NCI-H128 (cell line): Measurements from ENCODE around the gene ARHGAP5.

Experiments
- DNase-seq: peaks from one replicate; lab custom pipeline; 2025; ENCODE audit not compliant: unreplicated experiment; lab: John Stamatoyannopoulos, UW

The ARHGAP5 gene

DNA sequence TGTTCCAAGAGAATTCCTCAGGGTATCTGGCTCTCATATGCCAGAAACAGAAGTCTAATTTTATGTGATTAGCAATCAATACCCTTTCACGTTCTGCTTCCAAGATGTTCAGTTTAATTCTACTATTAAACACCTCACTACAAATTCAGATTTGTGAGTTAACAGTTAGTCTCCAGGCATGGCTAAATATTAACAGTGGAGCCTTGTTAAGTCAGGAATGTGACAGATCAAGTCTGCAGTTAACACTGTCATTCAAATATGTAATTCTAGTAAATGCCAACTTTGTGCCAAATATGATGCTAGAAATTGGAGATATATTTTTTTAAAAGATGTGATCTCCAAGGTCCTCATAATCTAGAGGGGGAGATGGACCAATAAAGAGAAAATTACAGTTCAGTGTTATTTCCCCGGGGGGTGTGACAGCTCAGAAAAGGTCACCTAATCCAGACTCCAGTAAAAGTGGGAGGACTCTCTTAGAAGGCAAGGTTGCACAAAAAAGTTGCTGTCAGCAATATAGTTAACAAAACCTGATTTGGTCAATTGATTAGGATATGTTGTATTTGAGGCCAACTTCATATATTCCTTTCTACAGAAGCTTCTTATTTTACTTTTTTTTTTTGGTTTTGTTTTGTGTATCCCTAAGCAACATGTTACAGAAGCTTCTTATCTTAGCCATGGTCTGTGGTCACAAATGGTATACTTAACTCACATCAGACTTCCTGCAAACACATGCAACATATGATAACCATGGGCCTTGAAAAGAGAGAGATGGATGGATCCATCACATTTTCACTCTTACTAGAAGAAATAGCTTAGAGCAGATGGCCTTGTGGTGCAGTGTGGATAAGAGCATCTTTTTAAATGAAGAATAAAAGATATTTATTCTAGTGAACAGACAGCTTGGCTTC is 106.3 kb downstream of the ARHGAP5 start:
- no peak for DNase-seq

DNA sequence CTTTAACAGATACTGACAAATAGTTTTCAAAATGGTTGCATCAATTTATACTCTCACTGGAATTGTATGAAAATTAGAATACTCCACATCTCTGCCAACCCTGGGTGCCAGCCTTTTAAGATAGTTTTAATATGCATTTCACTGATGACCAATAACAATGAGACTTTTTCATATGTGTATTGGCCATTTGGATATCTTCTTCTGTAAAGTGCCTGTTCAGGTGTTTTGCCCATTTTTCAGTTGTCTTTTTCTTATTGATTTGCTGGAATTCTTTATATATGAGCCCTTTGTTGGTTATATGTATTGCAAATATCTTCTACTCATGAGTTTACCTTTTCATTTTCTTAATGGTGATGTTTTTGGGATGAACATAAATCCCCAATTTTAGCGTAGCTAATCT is 108.0 kb downstream of the ARHGAP5 start:
- no peak for DNase-seq

DNA sequence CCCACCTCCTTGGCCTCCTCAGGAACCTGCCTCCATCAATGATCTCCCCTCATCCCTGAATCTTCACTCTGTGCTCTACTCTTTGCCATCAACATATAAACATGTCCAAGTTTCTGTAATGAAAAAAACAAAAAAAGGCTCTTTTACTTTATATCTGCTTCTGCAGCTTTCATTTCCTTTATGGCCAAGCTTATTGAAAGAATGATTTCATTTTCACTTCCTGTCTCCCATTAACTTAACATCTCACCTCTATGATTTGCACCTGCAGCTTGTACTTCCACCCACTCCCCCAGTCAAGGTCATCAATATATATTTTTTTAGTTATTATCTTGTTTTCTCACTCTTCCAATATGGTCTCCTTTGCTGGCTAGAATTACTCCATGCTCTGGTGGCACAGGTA is 109.1 kb downstream of the ARHGAP5 start:
- no peak for DNase-seq

DNA sequence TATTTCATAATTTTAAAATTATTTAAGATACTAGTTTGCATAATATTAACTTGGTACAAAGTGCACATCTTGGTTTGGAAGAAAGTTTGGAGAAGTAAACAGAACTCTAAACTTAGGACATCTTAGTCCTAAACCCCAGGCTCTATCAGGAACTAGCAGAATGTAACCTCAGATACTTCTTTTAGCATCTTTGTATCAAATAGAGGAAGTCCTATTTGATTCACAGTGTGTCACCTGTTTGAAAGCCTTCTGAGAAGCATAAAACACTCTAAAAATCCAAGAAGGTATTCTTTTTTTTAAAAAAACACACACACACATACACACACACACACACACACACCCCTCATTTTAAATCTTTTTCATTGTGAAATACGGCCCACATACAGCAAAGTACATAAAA is 112.7 kb downstream of the ARHGAP5 start:
- no peak for DNase-seq

DNA sequence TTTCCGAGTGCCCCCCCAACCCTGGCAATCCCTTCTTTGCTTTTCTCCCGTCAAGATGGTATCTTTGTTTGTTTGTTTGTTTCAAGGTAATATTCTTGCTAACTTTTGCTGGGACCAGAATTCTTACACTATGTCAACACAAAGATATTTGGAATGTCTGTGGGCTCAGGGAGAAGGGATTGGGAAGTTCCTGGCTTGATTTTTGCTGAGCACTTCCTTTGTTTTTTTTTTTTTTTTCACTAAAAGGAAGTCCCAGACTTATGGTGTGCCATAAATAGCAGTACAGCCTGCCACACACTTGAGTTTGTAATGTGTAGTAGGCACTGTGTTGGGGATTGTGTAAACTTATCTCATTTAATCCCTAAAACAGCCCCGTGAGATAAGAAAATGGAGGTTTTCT is 113.6 kb downstream of the ARHGAP5 start:
- DNase-seq: no peak

DNA sequence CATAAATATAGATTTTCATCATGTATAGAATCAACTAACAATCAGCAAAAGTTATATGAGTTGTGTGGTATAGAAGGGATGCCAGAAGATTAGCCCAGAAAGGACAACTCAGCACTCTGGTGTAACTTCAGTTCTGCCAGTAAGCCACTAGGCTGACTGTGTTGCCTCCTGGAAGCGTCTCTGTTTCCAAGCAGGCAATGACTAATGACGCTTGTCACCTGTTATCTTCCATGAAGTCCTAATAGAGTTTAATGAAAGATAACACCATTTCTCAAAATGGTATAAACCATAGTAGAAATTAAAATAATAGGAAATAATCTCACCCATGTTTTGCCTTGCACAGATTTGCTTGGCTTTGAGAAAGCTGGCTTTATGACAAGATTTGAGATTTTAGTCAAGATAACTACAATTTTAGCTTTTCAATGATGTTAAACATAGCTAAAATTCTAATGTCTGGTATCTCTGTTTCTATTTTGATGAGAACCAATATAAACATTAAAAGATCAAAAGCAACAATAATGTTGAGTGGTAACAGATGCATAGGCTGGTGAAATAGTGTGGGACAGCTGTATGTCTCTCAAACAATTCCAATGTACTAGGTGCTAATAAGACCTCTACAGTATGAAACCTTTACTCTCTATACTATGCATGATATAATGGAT is 115.7 kb downstream of the ARHGAP5 start:
- DNase-seq: no peak

DNA sequence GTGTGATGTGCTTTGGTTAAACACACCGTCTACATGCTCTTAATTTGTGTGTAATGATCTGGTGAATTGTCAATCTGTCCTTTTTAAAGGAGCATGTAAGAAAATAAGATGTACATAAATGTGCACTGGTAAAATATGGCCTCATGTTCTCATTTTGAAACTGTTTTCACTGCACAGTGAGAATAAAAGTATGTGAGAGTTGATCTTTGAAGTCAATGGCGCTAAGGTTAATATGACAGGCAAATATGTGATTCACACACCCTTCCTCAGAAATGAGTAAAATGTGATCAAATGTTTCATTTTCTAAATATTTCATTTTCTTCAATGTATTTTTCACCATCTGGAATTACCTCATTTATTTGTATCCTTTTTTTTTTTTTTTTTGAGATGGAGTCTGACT is 116.4 kb downstream of the ARHGAP5 start:
- no peak for DNase-seq

DNA sequence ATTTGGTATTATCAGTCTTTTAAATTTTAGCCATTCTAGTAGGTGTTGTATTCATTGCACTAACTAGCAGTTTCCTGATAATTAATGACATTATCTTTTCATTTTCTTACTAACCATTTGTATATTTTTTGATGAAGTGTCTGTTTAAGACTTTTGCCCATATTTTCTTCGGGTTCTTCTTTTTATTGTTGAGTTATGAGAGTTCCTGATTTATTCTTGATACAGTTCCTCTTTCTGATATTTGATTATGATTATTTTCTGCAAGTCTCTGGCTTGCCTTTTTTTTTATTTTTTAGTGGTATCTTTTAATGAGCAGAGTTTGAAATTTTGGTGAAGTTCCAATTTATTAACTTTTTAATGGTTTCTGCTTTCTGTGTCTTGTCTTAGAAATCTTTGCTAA is 118.5 kb downstream of the ARHGAP5 start:
- no peak for DNase-seq

DNA sequence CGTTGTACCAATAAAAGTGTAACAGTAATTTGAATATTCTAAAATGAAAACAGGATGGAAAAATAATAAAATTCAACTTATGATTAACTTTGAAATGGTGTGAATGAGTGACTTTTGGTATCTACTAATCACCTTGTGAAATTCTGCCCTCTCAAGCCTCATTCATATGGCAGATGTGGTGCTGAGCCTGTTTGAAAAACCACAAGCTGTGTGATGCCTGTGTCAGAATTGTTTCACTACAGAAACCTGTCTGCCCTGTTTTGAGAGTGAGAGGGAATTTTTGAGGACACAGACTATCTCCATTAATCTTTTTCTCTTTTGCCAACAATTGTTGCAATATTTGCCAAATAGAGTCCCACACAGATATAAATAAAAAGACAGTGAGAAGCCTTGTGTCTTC is 120.8 kb downstream of the ARHGAP5 start:
- DNase-seq: no peak

DNA sequence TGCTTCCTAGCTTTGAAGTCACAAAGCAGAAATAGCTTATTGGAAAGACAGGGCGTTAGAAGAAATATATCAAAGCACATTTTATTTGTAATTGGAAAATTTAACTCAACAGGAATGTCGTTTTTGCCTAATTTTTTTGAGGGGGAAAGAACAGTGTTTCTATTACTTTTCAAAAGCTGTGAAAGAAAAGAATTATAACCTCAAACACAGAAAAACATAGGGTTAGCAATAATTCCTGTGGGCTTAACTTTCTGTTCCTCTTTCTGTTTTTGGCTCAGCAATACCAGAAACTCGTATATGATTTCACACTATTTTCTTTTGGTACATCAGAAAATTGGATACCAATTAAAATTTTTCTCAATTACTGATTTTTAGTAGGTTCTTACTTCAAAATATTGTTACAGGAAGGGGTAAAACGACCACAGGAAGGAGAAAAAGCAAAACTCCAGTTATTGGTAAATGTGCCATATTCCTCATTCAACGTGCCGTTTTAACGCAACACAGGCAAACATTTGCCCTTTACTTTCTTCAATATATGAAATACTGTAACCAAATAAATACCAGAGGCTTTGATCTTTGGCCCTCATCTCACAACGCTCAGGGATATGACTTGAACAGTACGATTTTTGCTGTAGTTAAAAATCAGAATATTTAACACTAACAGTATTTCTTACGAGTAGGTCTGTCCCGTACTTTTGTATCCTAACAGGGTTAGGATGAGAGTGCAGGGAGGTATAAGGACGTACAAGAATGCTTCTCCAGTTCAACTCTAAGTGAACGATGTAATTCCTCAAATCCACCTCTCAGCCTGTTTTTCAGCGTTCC is 123.5 kb downstream of the ARHGAP5 start:
- no peak for DNase-seq

DNA sequence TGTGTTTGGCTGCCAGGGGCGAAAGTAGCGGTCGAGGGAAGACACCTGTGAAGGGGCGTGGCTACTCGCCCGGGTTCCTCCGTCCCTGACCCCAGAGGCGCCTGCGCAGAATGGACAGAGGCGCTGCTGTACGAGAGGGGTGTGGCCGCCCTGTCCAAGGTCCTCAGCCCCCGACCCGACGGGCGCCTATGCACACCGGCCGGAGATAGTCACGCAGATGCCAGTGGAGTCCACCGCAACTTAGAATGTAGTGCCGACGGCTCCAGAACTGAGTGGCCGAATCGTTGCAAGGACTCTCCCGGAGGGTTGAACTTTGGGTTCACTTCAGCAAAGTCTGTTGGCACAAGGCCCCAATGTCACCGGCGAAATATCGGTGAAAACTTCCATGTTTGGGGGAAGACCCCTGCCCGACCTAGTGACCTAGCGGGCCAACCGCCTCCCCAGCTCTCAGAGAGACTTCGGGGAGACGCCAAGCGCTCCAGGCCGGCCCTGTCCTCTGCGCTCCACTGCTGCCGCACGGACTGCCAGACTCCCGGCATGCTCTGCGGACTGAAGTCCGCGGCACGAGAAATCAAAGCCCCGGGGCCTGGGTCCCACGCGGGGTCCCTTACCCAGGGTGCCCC is 124.2 kb downstream of the ARHGAP5 start:
- DNase-seq: peak; percentile 71

DNA sequence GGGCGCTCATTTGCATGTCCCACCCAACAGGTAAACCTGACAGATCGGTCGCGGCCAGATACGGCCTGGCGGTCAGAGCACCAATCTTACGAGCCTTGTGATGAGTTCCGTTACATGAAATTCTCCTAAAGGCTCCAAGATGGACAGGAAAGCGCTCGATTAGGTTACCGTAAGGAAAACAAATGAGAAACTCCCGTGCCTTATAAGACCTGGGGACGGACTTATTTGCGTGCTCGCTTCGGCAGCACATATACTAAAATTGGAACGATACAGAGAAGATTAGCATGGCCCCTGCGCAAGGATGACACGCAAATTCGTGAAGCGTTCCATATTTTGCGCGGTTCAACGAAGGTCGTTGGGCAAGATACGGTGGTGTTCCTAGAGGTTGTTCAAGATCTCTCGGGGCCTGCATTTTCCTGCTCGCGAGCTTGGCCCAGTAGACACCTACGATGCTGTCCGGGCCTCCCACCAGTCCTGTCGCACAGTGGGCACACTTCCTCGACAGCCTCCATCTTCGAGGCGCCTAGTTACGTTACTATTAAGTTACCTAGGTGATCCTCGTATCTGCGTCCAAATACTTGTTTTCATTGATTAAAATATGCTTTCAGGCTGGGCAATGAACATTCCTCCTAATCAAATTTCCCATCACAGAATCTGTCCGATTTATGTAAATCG is 124.8 kb downstream of the ARHGAP5 start, which contains the start of gene RNU6-7:
Gene RNU6-7, plus strand, starts transcription at position 230 of the 675 bp plus-strand sequence.
- DNase-seq: peak; percentile 57

DNA sequence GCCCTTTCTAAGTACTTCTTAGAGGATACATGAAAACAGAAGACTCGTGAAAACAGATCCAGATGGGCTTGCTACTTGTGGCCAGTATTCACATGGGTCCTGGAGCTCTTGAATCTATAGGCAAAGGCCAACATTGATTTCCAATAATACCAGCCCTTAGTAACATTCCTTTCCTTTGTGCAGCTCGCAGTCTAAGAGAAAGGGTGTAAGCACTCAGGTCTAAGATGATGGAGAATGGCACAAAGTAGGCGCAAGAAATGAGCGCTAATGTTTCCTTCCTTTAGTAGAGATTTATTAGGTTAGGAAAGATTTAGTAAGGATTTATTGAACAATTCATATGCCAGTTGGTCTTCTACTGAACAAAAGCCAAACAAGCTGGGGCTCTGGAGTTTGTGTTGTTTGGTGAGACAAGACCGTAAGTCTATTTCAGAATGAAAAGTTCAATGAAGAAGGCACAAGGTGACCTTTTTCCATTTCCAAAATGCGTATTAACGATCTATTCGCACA is 125.4 kb downstream of the ARHGAP5 start:
- DNase-seq: no peak

DNA sequence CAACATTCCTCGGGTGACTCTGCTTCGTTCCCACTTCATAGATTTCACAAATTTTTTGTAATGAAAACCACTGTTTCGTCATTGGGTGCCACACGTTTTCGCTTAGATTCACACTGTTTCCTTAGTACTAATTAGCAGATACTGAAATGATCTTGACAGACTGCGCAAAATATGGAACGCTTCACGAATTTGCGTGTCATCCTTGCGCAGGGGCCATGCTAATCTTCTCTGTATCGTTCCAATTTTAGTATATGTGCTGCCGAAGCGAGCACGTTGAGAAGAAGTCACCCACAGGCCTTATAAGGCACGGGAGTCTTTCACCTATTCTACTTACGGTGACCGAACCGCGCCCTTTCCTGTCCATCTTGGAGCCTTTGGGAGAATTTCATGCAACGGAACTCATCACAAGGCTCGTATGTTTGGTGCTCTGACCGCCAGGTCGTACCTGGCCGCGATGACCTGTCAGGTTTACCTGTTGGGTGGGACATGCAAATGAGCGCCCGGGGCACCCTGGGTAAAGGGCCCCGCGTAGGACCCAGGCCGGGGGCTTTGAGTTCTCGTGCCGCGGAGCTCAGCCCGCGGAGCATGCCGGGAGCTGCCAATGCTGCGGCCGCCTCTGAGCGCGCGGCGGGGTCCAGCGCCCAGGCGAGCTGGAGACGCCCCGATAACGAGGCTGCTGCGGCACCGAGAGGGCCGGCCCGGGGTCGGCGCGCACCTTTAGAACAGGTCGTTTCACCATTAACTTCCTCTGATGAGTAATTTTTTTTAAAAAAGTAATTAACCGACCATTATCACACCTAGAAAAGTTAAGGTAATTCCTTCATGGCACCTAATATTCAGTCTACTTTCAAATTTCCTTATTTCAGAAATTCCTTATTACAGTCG is 126.1 kb downstream of the ARHGAP5 start, which contains the start of gene RNU6-8:
Gene RNU6-8, minus strand, starts transcription at position 272 of the 885 bp plus-strand sequence.
- peak; percentile 85 for DNase-seq

DNA sequence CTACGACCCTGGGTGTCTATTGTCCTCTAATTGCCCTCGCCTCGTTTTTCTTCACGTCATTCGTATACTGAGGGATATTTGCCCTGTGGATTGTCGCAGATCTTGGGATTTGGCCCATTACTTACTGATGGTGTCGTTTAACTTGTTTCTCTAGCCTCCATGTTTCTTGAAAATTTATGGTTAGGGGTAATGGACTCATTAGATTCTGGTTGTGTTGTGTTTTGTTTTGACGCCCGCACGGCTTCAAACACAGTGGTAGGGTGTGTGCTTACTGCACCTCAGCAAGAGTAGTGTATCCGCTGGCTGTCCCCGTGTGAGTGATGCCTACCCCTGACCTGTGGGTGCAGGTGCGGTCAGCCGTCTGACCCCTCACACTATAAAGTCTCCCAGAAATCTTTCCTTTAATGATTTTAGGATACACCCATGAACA is 126.8 kb downstream of the ARHGAP5 start:
- no peak for DNase-seq

DNA sequence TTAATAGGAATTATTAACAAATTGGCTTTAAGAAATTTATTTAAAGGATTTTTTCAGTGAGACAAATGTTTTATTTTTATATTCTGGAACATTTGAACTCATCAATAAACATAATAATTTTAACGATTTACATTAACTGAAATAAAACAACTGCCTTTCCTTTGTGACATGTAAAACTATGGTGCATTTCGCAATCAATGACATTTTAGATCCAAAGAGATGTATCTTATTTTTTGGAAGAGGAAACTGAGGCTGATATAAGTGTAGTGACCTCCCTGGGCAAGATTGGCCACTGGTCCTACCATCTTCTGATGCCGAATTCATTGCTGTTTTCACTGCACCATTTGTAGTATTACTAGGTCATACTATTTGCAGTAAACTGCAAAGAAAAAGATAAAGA is 128.4 kb downstream of the ARHGAP5 start:
- no peak for DNase-seq

DNA sequence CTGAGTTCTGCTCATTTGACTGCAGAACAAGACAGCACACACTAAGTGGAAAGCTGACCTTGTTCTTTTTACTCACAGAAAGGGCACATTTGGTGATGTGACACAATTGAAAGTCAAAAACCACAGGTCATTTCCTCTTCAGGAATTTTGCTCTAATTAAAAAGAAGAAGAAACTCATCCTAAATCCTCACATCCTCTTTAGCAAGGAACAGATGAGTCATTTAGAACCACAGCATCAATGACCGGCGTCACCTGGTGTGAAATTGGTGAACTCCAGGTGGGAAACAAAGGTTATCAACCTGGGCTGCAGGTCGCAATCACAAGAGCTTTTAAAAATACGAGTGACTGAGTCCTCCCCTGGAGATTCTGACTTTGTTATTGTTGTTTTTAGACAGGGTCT is 128.9 kb downstream of the ARHGAP5 start:
- DNase-seq: no peak

DNA sequence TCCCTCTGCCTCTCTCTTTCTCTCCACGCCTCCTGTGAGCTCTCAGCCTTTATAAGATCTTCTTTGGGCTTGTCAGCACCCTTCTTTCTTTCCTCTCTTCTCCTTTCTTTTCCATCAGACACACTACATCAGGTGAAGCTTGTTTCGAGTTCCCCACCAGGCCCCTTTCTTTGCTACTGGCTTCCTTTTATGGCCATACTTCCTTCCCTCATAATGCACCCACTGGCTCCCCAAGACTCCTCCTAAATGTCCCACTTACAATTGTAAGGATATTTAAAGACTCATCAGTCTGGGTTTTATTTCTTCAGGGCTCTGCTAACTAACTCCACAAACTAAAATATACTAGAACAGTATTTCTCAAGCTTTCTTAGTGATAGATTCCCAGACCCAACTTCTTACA is 129.4 kb downstream of the ARHGAP5 start:
- no peak for DNase-seq

DNA sequence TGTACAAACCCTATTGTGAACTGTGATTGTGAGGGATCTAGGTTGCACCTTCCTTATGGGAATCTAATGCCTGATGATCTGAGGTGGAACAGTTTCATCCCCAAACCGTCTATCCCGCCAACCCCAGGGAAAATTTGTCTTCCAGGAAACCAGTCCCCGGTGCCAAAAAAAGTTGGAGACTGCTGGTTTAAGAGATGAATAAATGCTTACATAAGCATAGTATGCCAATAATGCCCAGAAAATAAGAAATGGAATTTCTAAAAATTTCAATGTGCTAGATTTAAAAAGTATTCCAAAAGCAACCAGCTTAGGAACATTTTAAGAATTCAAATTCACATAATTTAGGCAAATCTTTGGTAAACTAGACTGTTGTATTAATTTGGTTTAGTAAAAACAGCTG is 131.4 kb downstream of the ARHGAP5 start:
- DNase-seq: no peak
